ENCODE results near the gene PDE9A.
A peak's percentile ranks its signal among the peaks of the same experiment; 100 is the strongest.

The PDE9A gene

DNA sequence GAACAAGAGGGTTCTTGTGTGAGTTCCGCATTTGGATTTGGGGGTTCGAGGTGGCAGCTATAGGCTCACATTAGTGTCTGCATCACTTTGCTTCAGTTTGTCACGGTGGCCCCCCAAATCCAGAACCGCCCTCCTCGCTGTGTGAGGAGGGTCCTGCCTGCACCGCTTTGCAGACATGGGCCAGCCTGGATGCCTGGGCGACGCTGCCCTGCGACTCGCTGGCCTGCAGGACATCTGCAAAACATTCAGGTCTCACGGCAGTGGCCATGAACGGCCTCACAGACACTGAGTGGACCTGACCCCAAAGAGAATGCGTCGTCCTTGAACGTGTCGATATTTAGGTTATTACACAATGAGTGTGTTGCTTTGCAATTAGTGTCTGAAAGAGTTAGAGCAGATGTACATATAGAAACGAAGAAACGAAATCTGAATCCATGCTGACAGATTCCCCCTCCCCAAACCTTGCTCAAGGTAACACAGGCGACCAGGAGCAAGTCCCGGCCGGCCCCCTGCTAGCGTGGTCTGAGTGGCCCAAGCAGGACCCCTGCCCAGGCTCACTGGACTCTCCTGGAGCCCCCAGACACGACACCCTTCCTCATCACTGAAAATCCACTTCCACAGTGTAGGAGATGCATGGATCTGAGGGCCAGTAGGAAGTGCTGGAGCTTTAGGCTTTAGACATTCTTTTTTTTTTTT is 20.4 kb downstream of the PDE9A start:
- TF ChIP-seq EZH2 (optimal IDR thresholded peaks at IDR 0.05; ENCODE audit: low read depth, low read length) (no peak), EZH2phosphoT487 (IDR thresholded peaks at IDR 0.05; ENCODE audit: low read length) (peak; percentile 69; the same call in 1 of the 2 replicates)
- Histone ChIP-seq H3F3A (ENCODE audit: insufficient read depth, low read length) (no peaks in the 10 kb centered on the region), H4K20me1 (ENCODE audit: insufficient read depth, low read length) (no peaks in the 10 kb centered on the region), H3K27ac (ENCODE audit: low read length) (no peak overlapping the region), H3K4me3 (ENCODE audit: low read length) (no peak overlapping the region), H2AFZ (ENCODE audit: low read length) (no peak overlapping the region), H3K36me3 (replicated peaks; ENCODE audit: insufficient read depth, low read length) (no peaks in the 10 kb centered on the region), H3K27me3 (replicated peaks; ENCODE audit: insufficient read depth, low read length) (peaks cover 100% of the 10 kb centered on the region), H3K9ac (ENCODE audit: low read length) (no peak overlapping the region), H3K4me1 (ENCODE audit: low read length) (no peaks in the 10 kb centered on the region), H3K9me2 (replicated peaks; ENCODE audit: insufficient read depth, low read length) (no peaks in the 10 kb centered on the region), H3K79me2 (ENCODE audit: low read length) (no peaks in the 10 kb centered on the region), H3K9me3 (replicated peaks; ENCODE audit: insufficient read depth, low read length) (no peaks in the 10 kb centered on the region), H3K4me2 (ENCODE audit: low read depth, low read length) (no peak overlapping the region)
- DNase-seq, result no peak

DNA sequence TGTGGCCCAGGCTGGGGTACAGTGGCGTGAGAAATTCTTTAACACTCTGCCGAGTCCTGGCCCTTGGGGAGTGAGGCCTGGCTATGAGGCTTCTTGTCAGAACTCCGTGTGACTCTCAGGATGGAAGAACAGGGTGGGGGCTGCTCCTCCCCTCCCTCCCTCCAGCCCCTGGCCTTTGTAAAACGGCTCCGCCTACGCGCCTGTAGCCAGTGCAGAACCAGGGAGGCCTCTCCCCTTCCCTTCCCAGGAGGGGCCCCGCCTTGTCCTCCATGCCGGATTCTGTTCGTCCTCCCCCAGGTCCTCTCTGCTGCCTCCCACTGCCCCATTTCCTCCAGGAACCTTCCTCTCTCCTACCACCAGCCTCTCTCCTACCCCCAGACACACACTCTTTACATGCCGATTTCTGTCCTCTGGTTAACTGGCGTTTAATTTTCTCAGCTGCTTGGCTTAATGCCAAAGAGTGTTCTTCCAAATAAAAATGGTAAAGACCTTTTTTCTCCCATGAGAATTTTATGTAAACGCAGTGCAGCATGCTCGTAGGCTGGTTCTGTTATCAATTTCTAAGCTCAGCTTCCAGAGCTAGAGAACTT is 21.0 kb downstream of the PDE9A start:
- Histone ChIP-seq H3K27ac (ENCODE audit: low read length) (no peak overlapping the region), H3K4me1 (ENCODE audit: low read length) (no peaks in the 10 kb centered on the region), H3K79me2 (ENCODE audit: low read length) (no peaks in the 10 kb centered on the region), H3K9ac (ENCODE audit: low read length) (no peak overlapping the region), H3K27me3 (replicated peaks; ENCODE audit: insufficient read depth, low read length) (peaks cover 99% of the 10 kb centered on the region), H3K4me2 (ENCODE audit: low read depth, low read length) (no peak overlapping the region), H2AFZ (ENCODE audit: low read length) (no peak overlapping the region), H3F3A (ENCODE audit: insufficient read depth, low read length) (no peaks in the 10 kb centered on the region), H3K9me3 (replicated peaks; ENCODE audit: insufficient read depth, low read length) (no peaks in the 10 kb centered on the region), H3K9me2 (replicated peaks; ENCODE audit: insufficient read depth, low read length) (no peaks in the 10 kb centered on the region), H3K4me3 (ENCODE audit: low read length) (no peak overlapping the region), H3K36me3 (replicated peaks; ENCODE audit: insufficient read depth, low read length) (no peaks in the 10 kb centered on the region), H4K20me1 (ENCODE audit: insufficient read depth, low read length) (no peaks in the 10 kb centered on the region)
- DNase-seq, result no peak
- TF ChIP-seq, protein P1, sequence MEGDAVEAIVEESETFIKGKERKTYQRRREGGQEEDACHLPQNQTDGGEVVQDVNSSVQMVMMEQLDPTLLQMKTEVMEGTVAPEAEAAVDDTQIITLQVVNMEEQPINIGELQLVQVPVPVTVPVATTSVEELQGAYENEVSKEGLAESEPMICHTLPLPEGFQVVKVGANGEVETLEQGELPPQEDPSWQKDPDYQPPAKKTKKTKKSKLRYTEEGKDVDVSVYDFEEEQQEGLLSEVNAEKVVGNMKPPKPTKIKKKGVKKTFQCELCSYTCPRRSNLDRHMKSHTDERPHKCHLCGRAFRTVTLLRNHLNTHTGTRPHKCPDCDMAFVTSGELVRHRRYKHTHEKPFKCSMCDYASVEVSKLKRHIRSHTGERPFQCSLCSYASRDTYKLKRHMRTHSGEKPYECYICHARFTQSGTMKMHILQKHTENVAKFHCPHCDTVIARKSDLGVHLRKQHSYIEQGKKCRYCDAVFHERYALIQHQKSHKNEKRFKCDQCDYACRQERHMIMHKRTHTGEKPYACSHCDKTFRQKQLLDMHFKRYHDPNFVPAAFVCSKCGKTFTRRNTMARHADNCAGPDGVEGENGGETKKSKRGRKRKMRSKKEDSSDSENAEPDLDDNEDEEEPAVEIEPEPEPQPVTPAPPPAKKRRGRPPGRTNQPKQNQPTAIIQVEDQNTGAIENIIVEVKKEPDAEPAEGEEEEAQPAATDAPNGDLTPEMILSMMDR (IDR thresholded peaks at IDR 0.05; ENCODE audit: low read length), result no peak
- TF ChIP-seq EZH2 (optimal IDR thresholded peaks at IDR 0.05; ENCODE audit: low read depth, low read length) (no peak), EZH2phosphoT487 (IDR thresholded peaks at IDR 0.05; ENCODE audit: low read length) (no peak)

GRCh38 chr21:42675403-42675802 is 22.0 kb downstream of the PDE9A start:
- Histone ChIP-seq H3K27me3 (replicated peaks; ENCODE audit: insufficient read depth, low read length) (peaks cover 99% of the 10 kb centered on the region), H3K9me2 (replicated peaks; ENCODE audit: insufficient read depth, low read length) (no peaks in the 10 kb centered on the region), H3K9me3 (replicated peaks; ENCODE audit: insufficient read depth, low read length) (no peaks in the 10 kb centered on the region), H4K20me1 (ENCODE audit: insufficient read depth, low read length) (no peaks in the 10 kb centered on the region), H3K36me3 (replicated peaks; ENCODE audit: insufficient read depth, low read length) (no peaks in the 10 kb centered on the region), H3K4me2 (ENCODE audit: low read depth, low read length) (no peak overlapping the region), H3K4me1 (ENCODE audit: low read length) (no peaks in the 10 kb centered on the region), H3K27ac (ENCODE audit: low read length) (no peak overlapping the region), H3K4me3 (ENCODE audit: low read length) (no peak overlapping the region), H3F3A (ENCODE audit: insufficient read depth, low read length) (no peaks in the 10 kb centered on the region), H3K79me2 (ENCODE audit: low read length) (no peaks in the 10 kb centered on the region), H2AFZ (ENCODE audit: low read length) (no peak overlapping the region), H3K9ac (ENCODE audit: low read length) (no peak overlapping the region)
- no peak for DNase-seq
- TF ChIP-seq, protein P1 (IDR thresholded peaks at IDR 0.05; ENCODE audit: low read length), result no peak
- TF ChIP-seq EZH2 (optimal IDR thresholded peaks at IDR 0.05; ENCODE audit: low read depth, low read length), result peak; percentile 13
- TF ChIP-seq EZH2phosphoT487 (IDR thresholded peaks at IDR 0.05; ENCODE audit: low read length), result no peak; the same call in 1 of the 2 replicates

GRCh38 chr21:42676808-42677207 is 23.4 kb downstream of the PDE9A start:
- H2AFZ ChIP-seq (ENCODE audit: low read length), result no peak overlapping the region
- no peak overlapping the region for H3K4me2 ChIP-seq (ENCODE audit: low read depth, low read length)
- no peaks in the 10 kb centered on the region for H4K20me1 ChIP-seq (ENCODE audit: insufficient read depth, low read length)
- H3K36me3 ChIP-seq (replicated peaks; ENCODE audit: insufficient read depth, low read length), result no peaks in the 10 kb centered on the region
- H3K9ac ChIP-seq (ENCODE audit: low read length), result no peak overlapping the region
- H3K9me3 ChIP-seq (replicated peaks; ENCODE audit: insufficient read depth, low read length), result no peaks in the 10 kb centered on the region
- H3K79me2 ChIP-seq (ENCODE audit: low read length), result no peaks in the 10 kb centered on the region
- H3K9me2 ChIP-seq (replicated peaks; ENCODE audit: insufficient read depth, low read length), result no peaks in the 10 kb centered on the region
- TF ChIP-seq EZH2 (optimal IDR thresholded peaks at IDR 0.05; ENCODE audit: low read depth, low read length) (no peak), EZH2phosphoT487 (IDR thresholded peaks at IDR 0.05; ENCODE audit: low read length) (no peak)
- TF ChIP-seq, protein P1 (IDR thresholded peaks at IDR 0.05; ENCODE audit: low read length), result no peak
- H3K4me3 ChIP-seq (ENCODE audit: low read length), result no peak overlapping the region
- no peak for DNase-seq
- no peaks in the 10 kb centered on the region for H3F3A ChIP-seq (ENCODE audit: insufficient read depth, low read length)
- H3K27ac ChIP-seq (ENCODE audit: low read length), result no peak overlapping the region
- H3K4me1 ChIP-seq (ENCODE audit: low read length), result no peaks in the 10 kb centered on the region
- H3K27me3 ChIP-seq (replicated peaks; ENCODE audit: insufficient read depth, low read length), result peaks cover 99% of the 10 kb centered on the region
